ENCODE measurements around the gene FYB1.

FYB1 gene

DNA sequence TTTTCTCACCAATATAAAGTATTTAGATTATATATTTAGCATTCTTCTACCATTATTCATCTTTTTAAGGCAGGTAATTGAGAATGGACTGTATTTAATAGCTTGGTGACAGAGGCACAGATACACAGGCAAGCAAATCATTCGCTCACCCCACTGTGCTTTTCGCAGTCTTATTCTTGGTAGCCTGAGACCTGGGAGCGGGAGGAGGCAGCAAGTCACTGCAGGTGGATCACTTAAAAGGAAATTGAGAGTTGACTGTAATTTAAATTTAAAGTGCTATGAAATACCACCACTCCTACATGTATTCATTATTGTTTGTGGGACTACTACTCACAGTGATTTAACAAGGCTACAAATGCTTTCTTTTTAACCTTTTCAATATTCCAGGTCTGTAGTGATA is 154.9 kb downstream of the FYB1 start:
- peak; percentile 48 for FAIRE-seq
- TF ChIP-seq POLR2A (IDR thresholded peaks at IDR 0.05; ENCODE audit: low read depth, low read length), result no peak
- DNase-seq (ENCODE audit: insufficient read length, low spot score), result no peak

DNA sequence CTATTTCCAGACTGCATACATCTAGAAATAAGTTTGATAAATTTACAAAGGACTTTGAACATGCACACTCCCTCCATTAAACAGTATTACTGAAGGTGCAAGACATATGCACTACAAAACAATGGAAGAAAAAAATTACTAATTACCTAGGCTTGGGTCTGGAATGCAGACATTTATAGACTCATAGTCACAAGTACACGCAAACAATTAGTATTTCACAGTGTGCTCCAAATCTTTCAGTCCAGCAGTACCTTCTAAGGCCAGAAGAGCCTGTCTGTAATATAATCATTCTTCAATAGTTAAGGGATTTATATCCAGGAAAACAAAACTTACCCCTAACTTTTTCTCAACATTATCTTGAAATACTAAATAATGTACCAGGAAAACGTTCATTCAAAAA is 156.3 kb downstream of the FYB1 start:
- DNase-seq (ENCODE audit: insufficient read length, low spot score) (no peak), FAIRE-seq (no peak)
- no peak for TF ChIP-seq POLR2A (IDR thresholded peaks at IDR 0.05; ENCODE audit: low read depth, low read length)

DNA sequence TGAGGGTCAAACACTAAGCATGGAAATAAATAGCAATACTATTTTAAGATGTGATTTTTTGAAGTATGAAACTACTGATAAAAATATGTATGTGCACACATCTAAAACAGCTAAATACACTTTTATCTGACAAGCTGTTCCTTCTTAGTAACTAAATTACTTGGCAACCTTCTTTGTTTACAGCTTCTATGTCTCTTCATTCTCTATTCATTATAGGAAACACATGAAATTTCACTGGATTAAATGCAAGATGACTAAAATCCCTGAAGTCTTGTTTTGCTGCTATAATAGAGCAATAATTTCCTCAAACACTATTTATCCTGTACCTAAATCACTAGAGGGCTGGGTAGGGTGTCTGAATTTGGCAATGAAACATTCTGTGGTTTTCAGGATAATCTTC is 156.8 kb downstream of the FYB1 start:
- no peak for FAIRE-seq
- TF ChIP-seq POLR2A (IDR thresholded peaks at IDR 0.05; ENCODE audit: low read depth, low read length), result no peak
- DNase-seq (ENCODE audit: insufficient read length, low spot score), result no peak

DNA sequence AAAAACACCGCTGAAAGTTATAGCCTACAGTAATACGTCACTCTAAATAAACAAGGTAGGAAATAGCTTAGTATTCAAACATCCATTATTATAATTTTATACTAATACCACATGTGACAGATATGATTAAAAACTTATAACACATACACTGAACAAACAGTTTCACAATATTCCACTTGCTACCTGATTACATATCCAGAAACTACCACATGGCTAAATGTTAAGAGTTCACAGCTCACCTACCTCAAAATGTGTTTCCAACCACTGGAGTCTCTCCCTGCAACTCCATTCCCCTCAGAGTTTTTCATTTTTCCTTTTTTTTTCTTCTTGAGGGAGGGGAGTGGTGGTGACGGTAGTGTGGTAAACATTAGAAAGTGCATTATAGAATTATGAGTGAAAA is 157.3 kb downstream of the FYB1 start:
- TF ChIP-seq POLR2A (IDR thresholded peaks at IDR 0.05; ENCODE audit: low read depth, low read length), result no peak
- DNase-seq (ENCODE audit: insufficient read length, low spot score), result no peak
- no peak for FAIRE-seq

DNA sequence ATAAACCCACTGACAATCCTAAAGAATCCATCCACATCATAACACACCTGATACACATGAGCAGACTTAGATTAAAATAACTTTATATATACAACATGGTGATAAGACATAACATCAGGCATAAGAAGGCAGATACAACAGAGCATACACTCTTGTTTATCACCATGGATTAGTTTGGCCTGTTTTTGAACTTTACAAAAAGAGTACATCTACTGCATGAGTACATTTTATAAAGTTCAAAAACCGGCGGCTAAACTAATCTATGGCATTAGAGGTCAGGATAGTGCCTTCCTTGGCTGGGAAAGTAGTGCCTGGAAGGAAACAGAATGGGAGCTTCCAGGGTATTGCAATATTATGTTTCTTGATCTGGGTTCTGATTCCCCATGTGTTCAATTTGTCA is 160.3 kb downstream of the FYB1 start:
- DNase-seq (ENCODE audit: insufficient read length, low spot score), result no peak
- peak; percentile 11 for FAIRE-seq
- TF ChIP-seq POLR2A (IDR thresholded peaks at IDR 0.05; ENCODE audit: low read depth, low read length), result no peak

DNA sequence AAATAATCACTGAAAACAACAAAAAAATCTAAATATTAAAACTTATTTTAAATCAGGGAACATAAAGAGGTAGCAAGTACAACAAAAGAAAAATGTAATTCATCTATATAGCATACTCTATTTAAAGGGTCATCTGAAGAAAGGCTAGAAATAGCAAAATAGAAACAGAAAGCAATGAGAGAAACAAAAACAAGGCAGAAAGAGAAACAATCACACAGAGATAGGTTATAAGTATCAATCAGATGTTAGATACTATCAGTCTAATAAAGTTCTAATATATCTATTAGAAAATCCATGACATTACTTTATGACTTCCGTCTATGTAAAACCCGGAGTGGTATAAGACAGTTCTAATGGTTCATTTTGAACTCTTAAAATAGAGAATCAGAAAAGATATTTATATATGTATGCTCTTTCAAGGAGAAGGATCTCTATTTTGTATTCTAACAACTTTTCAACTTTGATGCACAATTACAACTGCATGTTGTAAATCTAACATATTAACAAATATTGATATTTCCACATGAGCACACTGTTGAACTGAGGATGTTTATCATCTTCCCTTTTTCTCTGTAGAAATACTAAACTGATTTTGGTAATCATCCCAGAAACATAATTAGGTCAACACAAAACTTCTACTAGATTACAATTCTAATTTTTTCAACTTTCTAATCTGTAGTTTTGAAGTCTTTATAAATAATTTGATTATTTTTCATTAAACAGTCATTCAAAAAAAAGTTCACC is 161.0 kb downstream of the FYB1 start:
- TF ChIP-seq POLR2A (IDR thresholded peaks at IDR 0.05; ENCODE audit: low read depth, low read length), result no peak
- FAIRE-seq, result peak; percentile 75

DNA sequence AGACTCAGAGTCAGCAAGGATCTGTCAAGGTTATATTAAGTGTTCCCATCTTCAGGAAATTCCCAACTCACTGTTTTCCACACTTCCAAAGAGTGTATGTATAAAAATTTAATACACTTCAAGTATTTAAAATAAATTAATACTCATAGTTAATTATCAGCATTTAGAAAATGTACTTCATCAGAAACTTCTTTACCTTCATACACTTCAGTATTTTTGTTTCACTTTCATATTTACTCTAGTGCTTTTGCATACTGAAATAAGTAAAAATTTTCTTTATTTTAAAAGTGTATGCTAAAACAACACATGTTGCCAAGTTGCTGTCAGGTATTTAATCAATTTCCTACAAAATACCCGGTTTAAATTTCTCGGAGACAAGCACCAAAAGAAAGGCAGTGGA is 161.6 kb downstream of the FYB1 start:
- FAIRE-seq (peak; percentile 69), DNase-seq (ENCODE audit: insufficient read length, low spot score) (no peak)
- no peak for TF ChIP-seq POLR2A (IDR thresholded peaks at IDR 0.05; ENCODE audit: low read depth, low read length)

More for the DNA sequence above, 161.0 kb downstream of the FYB1 start:
- no peak for DNase-seq (ENCODE audit: insufficient read length, low spot score)

DNA sequence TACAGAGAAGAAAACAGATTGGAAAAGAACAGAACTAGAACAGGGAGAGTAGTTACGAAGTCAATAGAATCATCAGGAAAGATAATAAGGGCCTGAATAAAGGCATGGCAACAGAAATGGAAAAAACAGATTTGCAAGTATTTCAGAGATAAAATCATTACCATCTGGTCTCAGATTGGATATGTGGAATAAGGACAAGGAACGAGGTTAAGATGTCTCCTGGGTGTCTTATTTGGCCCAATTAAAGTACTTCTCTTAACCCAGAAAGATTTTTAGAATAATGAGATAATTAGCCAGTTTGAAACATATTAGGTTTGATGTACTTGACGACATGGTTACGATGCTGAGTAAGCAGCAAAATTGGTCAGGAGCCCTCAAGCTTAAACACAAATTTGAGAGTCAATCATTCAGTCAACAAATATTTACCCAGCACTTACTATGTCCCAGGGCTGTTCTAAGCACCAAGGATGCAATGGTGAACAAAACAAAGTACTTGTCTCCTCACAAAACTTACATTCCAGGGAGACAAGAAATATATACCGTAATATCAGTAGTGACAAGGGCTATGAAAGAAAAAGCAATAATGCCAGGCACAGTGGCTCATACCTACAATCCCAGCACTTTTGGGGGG is 163.5 kb downstream of the FYB1 start:
- peak; percentile 69 for FAIRE-seq
- no peak for DNase-seq (ENCODE audit: insufficient read length, low spot score)
- TF ChIP-seq POLR2A (IDR thresholded peaks at IDR 0.05; ENCODE audit: low read depth, low read length), result no peak

All from H54 (cell line).